Astrocyte of the spinal cord (primary cell): Measurements from ENCODE around the gene RPL39.
"Not testable (repeated sequence)": the region's sequence is repeated elsewhere in the genome, so short reads cannot be mapped to it uniquely, and the experiment has no call there.

Source experiments
- DNase-seq: peaks from one replicate; pipeline ENCODE4 v3.0.0; 2011; ENCODE audit warnings: low read depth, low spot score
- H3K4me3 ChIP-seq: 2 replicates; pipeline ENCODE4 v1.5.1; 2011; ENCODE audit warnings: low read depth, mild to moderate bottlenecking, low read length, moderate library complexity
- CTCF ChIP-seq: IDR thresholded peaks from 2 replicates; pipeline ENCODE4 v1.5.1; 2012; ENCODE audit warnings: low read depth, mild to moderate bottlenecking, low read length, inconsistent platforms
- in situ Hi-C: cut with HindIII; loops from 2 replicates; pipeline ENCODE4 v1.10.0; 2017; ENCODE audit warnings: low sequenced_read_pairs

RPL39 gene

GRCh38 chrX:119783026-119783425 is 8.4 kb downstream of the RPL39 start:
- DNase-seq: no peak
- no peak overlapping the region for H3K4me3 ChIP-seq
- TF ChIP-seq CTCF: no peak
- in situ Hi-C loops: no loop called here

- in situ Hi-C loops: no loop called here
- DNase-seq: no peak
- H3K4me3 ChIP-seq: no peak overlapping the region
- TF ChIP-seq CTCF: no peak
Observed at GRCh38 chrX:119778829-119779228, 12.6 kb downstream of the RPL39 start.

- H3K4me3 ChIP-seq: no peak overlapping the region
- in situ Hi-C loops: no loop called here
- no peak for DNase-seq
- no peak for TF ChIP-seq CTCF
Observed at GRCh38 chrX:119775517-119776238, 15.8 kb downstream of the RPL39 start.

- H3K4me3 ChIP-seq, DNase-seq, in situ Hi-C loops: not testable (repeated sequence)
Observed at GRCh38 chrX:119769388-119769787, 22.0 kb downstream of the RPL39 start.

- H3K4me3 ChIP-seq, in situ Hi-C loops: not testable (repeated sequence)
- DNase-seq: peak; percentile 54
Observed at GRCh38 chrX:119768436-119768835, 23.0 kb downstream of the RPL39 start.

GRCh38 chrX:119763836-119764387 is 27.5 kb downstream of the RPL39 start:
- DNase-seq: no peak

GRCh38 chrX:119763181-119763580 is 28.2 kb downstream of the RPL39 start:
- peak; percentile 82 for DNase-seq
- no peak for TF ChIP-seq CTCF
- H3K4me3 ChIP-seq: no peak overlapping the region
- in situ Hi-C loops: no loop called here

More at GRCh38 chrX:119763836-119764387, 27.5 kb downstream of the RPL39 start:
- TF ChIP-seq CTCF: no peak
- H3K4me3 ChIP-seq: no peak overlapping the region
- in situ Hi-C loops: no loop called here

GRCh38 chrX:119762718-119763117 is 28.7 kb downstream of the RPL39 start:
- no peak for TF ChIP-seq CTCF
- in situ Hi-C loops: no loop called here

More at GRCh38 chrX:119762718-119763117, 28.7 kb downstream of the RPL39 start:
- DNase-seq: no peak
- H3K4me3 ChIP-seq: no peak overlapping the region
